Vagina (tissue), 2 donors: Measurements from ENCODE around the gene MEIOB.

Experiments
- CTCF ChIP-seq, 3 experiments: fragments of 450-650 bp in 2 of 3; fragments of 200-600 bp in 1 of 3; sonication (generic) in 1 of 3; IDR thresholded peaks; one replicate each; pipeline ENCODE4 v1.5.1; 2017 to 2019; ENCODE audit warnings: antibody characterized with exemption in 3 of 3, mild to moderate bottlenecking in 2 of 3, moderate library complexity in 2 of 3
- POLR2A ChIP-seq, 2 donors: fragments of 450-650 bp; IDR thresholded peaks; one replicate each; pipeline ENCODE4 v1.6.1; 2017; ENCODE audit warnings: antibody characterized with exemption in 2 of 2, mild to moderate bottlenecking in 2 of 2, moderate library complexity in 2 of 2
- POLR2AphosphoS5 ChIP-seq, 2 donors: sonication (generic); formaldehyde crosslinking; IDR thresholded peaks; one replicate each; pipeline ENCODE4 v1.9.0; 2017; ENCODE audit warnings: antibody characterized with exemption in 2 of 2, mild to moderate bottlenecking in 2 of 2, low read depth in 1 of 2; ENCODE audit not compliant: insufficient read depth in 1 of 2

- TF ChIP-seq CTCF (IDR thresholded peaks at IDR 0.05) (no peak), POLR2A (IDR thresholded peaks at IDR 0.05) (no peak), POLR2AphosphoS5 (IDR thresholded peaks at IDR 0.05; ENCODE audit: insufficient read depth in 1 of 2, low read depth in 1 of 2) (no peak)
These were observed 46.5 kb downstream of the MEIOB start for GRCh38 chr16:1825381-1825863.
